Measurements from ENCODE around the gene IL1RAP.

IL1RAP gene

GRCh38 chr3:190579514-190580137, 65.7 kb downstream of the IL1RAP start:
- DNase-seq (ENCODE audit: low read depth in 2 of 2), result no peak

- no peak for DNase-seq (ENCODE audit: low read depth in 2 of 2)
Measured at GRCh38 chr3:190580417-190580816, 66.5 kb downstream of the IL1RAP start.

GRCh38 chr3:190581041-190581541, 67.2 kb downstream of the IL1RAP start:
- no peak for DNase-seq (ENCODE audit: low read depth in 2 of 2)

DNA sequence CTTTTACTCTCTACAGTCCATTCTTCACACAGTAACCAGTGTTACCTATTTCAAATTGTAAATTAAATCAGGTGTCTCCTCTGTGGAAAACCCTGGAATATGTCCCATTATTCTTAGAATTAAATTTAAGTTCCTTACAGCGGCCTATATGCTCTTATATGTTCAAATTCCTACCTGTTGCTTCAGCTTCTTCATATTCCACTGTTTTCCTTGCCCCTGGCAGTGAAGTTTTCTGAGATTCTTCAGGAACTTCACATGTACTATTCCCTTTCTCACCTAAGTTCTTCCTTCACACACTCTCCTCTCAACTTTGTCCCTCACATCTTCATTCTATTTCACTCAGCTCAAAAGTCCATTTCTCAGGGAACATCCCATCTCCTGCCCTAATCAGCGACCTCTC, 68.8 kb downstream of the IL1RAP start:
- DNase-seq (ENCODE audit: low read depth in 2 of 2), result no peak

- peak; percentile 28 to 49 for DNase-seq (ENCODE audit: low read depth in 2 of 2)
Measured at GRCh38 chr3:190585805-190586630, 72.1 kb downstream of the IL1RAP start.

- peak in 1 of 2 donors; percentile 30 for DNase-seq (ENCODE audit: low read depth in 2 of 2)
Measured at GRCh38 chr3:190586631-190587011, 72.7 kb downstream of the IL1RAP start.

DNA sequence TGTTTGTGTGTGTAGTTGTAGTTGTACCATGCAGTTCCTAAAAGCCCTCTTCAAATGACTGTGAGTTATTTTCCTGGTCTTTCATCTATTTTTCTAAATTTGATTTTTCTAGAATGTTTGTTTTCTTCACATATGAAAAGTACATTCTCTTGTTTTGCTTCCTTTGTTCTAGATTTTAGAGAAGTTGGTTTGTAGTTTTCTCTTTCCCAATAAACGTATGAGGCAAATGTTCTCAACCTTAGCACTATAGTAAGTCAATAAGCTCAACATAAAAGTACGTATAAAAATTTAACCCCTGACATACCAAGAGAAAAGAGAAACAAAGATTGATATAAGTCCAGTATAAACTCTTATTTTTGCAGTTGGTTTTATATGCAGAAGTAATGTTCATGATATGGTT, 74.7 kb downstream of the IL1RAP start:
- DNase-seq (ENCODE audit: low read depth in 2 of 2), result no peak

DNA sequence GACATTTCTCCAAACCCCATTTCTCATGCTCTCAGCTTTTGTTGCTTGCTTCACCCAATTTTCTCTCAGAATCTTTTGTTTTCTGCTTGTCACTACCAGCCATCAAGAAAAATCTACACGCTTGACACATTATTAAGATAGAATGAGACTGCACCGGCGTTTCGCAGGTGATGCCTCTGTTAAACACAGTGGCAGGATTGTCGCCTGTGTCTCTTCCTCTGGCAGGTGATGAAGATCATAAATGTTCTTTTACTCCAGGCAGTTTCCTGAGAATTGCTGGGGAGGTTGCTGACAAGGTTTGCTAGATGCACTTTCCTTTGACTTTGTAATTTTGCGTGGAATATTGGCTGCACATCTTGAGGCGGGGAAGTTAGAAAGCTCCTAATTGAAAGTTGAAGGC, 75.4 kb downstream of the IL1RAP start:
- DNase-seq (ENCODE audit: low read depth in 2 of 2), result no peak

DNA sequence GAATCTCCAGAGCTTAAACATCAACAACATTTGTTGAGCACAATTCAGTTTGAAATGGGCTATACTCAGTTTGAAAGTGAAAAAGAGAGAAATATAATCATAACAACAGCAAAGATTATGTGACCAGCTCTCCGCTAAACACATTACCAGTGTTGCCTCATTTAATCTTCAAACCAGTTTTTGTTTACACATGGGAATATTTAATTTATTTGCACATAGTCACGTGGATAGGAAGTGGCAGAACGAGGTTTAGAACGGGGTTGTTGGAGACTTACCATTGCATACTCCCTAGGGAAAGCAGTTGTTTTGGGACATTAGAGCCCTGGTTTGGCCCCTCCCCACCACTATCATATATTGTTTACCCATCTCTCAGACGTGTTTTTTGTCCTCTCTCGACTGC, 77.2 kb downstream of the IL1RAP start:
- no peak for DNase-seq (ENCODE audit: low read depth in 2 of 2)

- no peak for DNase-seq (ENCODE audit: low read depth in 2 of 2)
Measured at GRCh38 chr3:190593075-190593474, 79.2 kb downstream of the IL1RAP start.

- no peak for DNase-seq (ENCODE audit: low read depth in 2 of 2)
Measured at GRCh38 chr3:190594171-190594570, 80.3 kb downstream of the IL1RAP start.

GRCh38 chr3:190595179-190595795, 81.4 kb downstream of the IL1RAP start:
- no peak for DNase-seq (ENCODE audit: low read depth in 2 of 2)

DNA sequence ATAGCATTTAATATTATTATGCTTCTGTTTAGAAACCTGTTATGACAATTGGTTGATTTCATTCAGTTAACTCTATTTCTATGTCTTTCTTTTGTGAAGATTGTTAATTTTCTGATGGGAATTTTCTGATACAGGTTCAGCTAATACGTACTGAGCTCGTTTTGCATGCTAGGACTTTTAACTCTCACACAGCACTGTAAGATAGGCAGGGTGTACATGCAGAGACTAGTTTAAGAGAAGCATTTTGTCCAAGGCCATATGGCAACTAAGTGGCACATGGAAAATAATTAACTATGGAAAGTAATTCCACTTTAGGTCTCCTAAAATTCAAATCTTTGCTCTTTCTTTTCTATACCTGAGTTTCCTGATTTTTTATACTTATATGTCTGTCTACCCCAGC, 81.9 kb downstream of the IL1RAP start:
- DNase-seq (ENCODE audit: low read depth in 2 of 2), result no peak

- no peak for DNase-seq (ENCODE audit: low read depth in 2 of 2)
Measured at GRCh38 chr3:190596349-190597285, 82.7 kb downstream of the IL1RAP start.

DNA sequence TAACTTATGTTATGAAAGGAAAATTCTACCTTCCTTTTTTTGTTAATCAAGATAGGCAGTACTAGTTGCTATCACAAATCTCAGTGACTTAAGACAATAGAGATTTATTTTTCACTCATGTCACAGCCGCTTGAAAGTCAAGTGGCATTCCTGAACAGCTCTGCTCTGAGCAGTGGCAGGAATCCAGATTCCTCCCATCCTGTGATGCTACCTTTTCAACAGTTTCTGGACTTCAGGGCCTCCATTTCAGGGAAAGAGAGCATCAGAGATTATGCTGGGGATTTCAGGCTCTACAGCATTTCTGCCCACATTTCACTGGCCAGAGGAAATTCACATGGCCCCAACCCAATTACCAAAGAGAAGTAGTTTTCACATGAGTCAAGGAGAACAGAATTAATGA, 83.4 kb downstream of the IL1RAP start:
- DNase-seq (ENCODE audit: low read depth in 2 of 2), result no peak

DNA sequence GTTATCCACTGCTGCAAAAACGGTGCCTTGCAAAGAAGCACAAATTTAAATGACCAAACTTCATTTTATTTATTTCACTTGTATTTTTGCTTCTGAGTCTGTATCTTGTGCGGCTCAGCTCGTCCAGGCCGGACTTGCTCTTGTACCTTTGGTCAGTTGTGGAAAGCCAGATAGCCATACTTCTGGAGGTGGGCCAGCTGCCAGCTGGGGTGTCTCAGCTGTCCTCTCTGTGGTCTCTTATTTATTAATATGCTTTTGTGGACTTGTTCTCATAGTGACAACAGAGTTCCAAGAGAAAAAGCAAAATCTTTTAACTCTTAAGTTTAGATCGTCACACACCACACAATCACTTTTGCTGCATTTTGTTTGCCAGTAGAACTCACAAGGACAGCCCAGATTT, 87.7 kb downstream of the IL1RAP start:
- no peak for DNase-seq (ENCODE audit: low read depth in 2 of 2)

DNA sequence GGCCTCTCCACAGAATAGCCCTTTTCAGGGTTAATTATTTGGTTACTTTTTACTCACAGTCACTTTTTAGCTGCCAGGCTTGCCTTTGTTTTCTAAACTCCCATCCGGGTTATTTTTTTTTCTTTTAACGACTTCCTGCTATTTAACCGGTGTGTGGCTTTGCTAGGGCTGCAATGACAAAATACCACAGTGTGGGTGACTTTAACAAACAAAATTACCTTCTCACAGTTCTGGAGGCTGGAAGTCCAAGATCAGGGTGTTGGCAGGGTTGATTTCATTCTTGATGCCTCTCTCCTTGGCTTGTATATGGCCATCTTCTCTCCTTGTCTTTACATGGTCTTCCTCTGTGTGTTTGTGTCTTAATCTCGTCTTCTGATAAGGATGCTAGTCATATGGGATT, 91.5 kb downstream of the IL1RAP start:
- no peak for DNase-seq (ENCODE audit: low read depth in 2 of 2)

- no peak for DNase-seq (ENCODE audit: low read depth in 2 of 2)
Measured at GRCh38 chr3:190606596-190606995, 92.7 kb downstream of the IL1RAP start.

DNA sequence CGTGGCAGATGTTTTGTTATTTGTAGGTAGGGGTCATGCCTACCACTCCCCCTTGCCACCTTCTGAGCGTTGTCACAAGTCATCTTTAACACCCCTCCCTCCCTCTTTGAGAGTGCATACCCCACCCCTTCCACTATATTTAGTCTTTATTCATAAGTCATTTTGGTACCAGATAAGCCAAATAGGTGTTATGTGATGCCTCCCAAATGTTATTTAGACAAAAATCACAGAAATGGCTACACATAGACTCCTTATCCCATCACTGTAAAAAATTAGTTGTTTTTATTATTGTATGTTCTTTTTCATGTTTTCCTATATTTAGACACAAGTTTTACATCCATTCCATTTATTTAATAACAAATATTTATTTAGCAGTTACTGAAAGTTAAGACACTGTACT, 93.1 kb downstream of the IL1RAP start:
- no peak for DNase-seq (ENCODE audit: low read depth in 2 of 2)

- DNase-seq (ENCODE audit: low read depth in 2 of 2), result no peak
Measured at GRCh38 chr3:190608850-190609589, 95.1 kb downstream of the IL1RAP start.

Data from stimulated activated CD4-positive, alpha-beta T cell treated with anti-CD3 and anti-CD28 coated beads, Interleukin-4, amount 100 ng/mL, for 48 hours (primary cell).